Activated naive CD4-positive, alpha-beta T cell treated with anti-CD3 and anti-CD28 coated beads for 36 hours (primary cell): ENCODE data around the gene KIF16B. TPM values are rescaled to one million over a fixed set of nuclear protein-coding genes. Genes with fewer than 3 reads are reported as not detected.
A peak's percentile ranks its signal among the peaks of the same experiment; 100 is the strongest.

Experiments
- CTCF ChIA-PET: fragments of 350-600 bp; sonication (Branson Sonifier 250); formaldehyde crosslinking; loops from one replicate; lab custom pipeline; 2021; ENCODE audit warnings: antibody characterized with exemption; lab: Charles Lee
- DNase-seq: peaks from one replicate; pipeline ENCODE4 v3.0.0-alpha.2; 2020
- H3K27ac Mint-ChIP-seq: one replicate; pipeline ENCODE4 v1.8.0; 2021; ENCODE audit warnings: mild to moderate bottlenecking, mixed read lengths
- H3K27me3 Mint-ChIP-seq: one replicate; pipeline ENCODE4 v1.8.0; 2021; ENCODE audit warnings: low read depth, mixed read lengths
- H3K36me3 Mint-ChIP-seq: one replicate; pipeline ENCODE4 v1.8.0; 2021; ENCODE audit warnings: low read depth, mixed read lengths
- H3K4me1 Mint-ChIP-seq: one replicate; pipeline ENCODE4 v1.8.0; 2021; ENCODE audit warnings: low read depth, mixed read lengths
- H3K4me3 Mint-ChIP-seq: one replicate; pipeline ENCODE4 v1.8.0; 2021; ENCODE audit warnings: mild to moderate bottlenecking, moderate library complexity, mixed read lengths
- H3K9me3 Mint-ChIP-seq: one replicate; pipeline ENCODE4 v1.8.0; 2021; ENCODE audit warnings: mixed read lengths
- intact Hi-C: fragments of 100-400 bp; cut with micrococcal nuclease; formaldehyde crosslinking; loops from one replicate; pipeline ENCODE4 v1.15.1; 2023
- total RNA-seq, 2 experiments: library from RNA; stranded (reverse); gene quantifications; one replicate each; pipeline ENCODE4 v1.2.3, GENCODE V29; 2021

Gene KIF16B
- total RNA-seq, 2 experiments from 2014 or later, result 5.1 to 5.6 TPM

DNA sequence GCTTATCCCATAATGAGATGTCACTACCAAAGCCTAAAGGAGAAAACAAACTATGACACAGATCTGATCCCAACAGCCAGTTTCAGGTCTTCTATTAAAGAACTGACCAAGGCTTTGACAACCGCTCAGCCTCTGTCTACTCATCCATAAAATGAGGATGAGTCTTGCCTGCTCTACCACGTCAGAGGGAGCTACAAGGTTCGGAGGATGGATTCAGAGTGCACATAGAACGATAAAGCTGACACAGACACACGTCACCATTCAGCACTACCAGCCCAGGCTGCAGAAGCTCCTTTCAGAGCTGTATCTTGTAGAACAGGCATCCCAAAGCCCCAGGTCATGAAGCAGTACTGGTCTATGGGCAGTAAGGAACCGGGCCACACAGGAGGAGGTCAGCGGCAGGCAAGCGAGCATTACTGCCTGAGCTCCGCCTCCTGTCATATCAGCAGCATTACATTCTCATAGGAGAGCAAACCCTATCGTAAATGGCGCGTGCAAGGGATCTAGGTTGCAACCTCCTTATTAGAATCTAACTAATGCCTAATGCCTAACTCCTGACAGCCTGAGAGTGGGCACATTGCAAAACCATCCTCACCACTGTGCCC lies 25.1 kb downstream of the KIF16B start:
- H3K4me3 Mint-ChIP-seq, result no peak overlapping the region
- peaks cover 4% of the 10 kb centered on the region for H3K9me3 Mint-ChIP-seq
- peaks cover 9% of the 10 kb centered on the region for H3K36me3 Mint-ChIP-seq
- H3K4me1 Mint-ChIP-seq, result peaks cover 11% of the 10 kb centered on the region
- H3K27me3 Mint-ChIP-seq, result no peaks in the 10 kb centered on the region
- no peak for DNase-seq
- intact Hi-C loops, result no loop called here
- H3K27ac Mint-ChIP-seq, result no peak overlapping the region
- CTCF ChIA-PET, result no interaction called here

GRCh38 chr20:16544949-16545348 lies 28.3 kb downstream of the KIF16B start:
- intact Hi-C loops, result loop anchor here (2.0 kb wide), 1 partner anchor 28 kb away; the partner anchor contains the start of gene KIF16B
- Mint-ChIP-seq H3K4me3 (no peak overlapping the region), H3K4me1 (peaks cover 11% of the 10 kb centered on the region), H3K27ac (no peak overlapping the region), H3K27me3 (no peaks in the 10 kb centered on the region), H3K9me3 (no peaks in the 10 kb centered on the region), H3K36me3 (peaks cover 5% of the 10 kb centered on the region)
- DNase-seq, result peak; percentile 55
- CTCF ChIA-PET, result no interaction called here

DNA sequence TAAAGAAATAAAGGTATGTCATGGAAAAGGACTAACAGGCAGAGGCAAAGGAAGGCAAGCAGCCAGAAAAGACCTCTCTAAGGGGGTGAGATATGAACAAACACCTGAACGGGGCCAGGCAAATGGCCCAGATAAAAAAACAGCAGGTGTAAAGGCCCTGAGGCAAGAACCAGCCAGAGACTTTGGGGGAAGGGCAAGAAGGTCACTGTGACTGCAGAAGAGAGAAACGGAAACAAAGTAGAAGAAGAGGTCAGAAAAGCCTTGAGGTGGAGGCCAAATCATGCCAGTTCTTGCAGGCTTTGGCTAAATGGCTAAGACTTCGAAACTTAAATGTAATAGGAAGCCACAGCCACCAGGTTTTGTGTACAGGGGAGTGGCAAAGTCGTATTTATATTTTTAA lies 30.8 kb downstream of the KIF16B start:
- H3K4me1 Mint-ChIP-seq, result peaks cover 22% of the 10 kb centered on the region
- H3K27ac Mint-ChIP-seq, result no peak overlapping the region
- peaks cover 8% of the 10 kb centered on the region for H3K36me3 Mint-ChIP-seq
- no peaks in the 10 kb centered on the region for H3K27me3 Mint-ChIP-seq
- no peak for DNase-seq
- H3K9me3 Mint-ChIP-seq, result no peaks in the 10 kb centered on the region
- CTCF ChIA-PET, result no interaction called here
- intact Hi-C loops, result no loop called here
- H3K4me3 Mint-ChIP-seq, result no peak overlapping the region

- Mint-ChIP-seq H3K36me3 (peaks cover 10% of the 10 kb centered on the region), H3K27ac (no peak overlapping the region), H3K4me3 (no peak overlapping the region), H3K27me3 (no peaks in the 10 kb centered on the region), H3K4me1 (peaks cover 22% of the 10 kb centered on the region), H3K9me3 (no peaks in the 10 kb centered on the region)
- intact Hi-C loops, result no loop called here
- no peak for DNase-seq
- CTCF ChIA-PET, result no interaction called here
Observed at GRCh38 chr20:16541878-16542277, 31.4 kb downstream of the KIF16B start.

GRCh38 chr20:16541226-16541625 lies 32.0 kb downstream of the KIF16B start:
- Mint-ChIP-seq H3K27ac (no peak overlapping the region), H3K9me3 (no peaks in the 10 kb centered on the region), H3K4me3 (no peak overlapping the region), H3K36me3 (peaks cover 10% of the 10 kb centered on the region), H3K4me1 (peaks cover 22% of the 10 kb centered on the region), H3K27me3 (no peaks in the 10 kb centered on the region)
- DNase-seq, result no peak
- CTCF ChIA-PET, result no interaction called here
- intact Hi-C loops, result no loop called here

GRCh38 chr20:16539280-16540021 lies 33.8 kb downstream of the KIF16B start:
- Mint-ChIP-seq H3K27me3 (no peaks in the 10 kb centered on the region), H3K9me3 (no peaks in the 10 kb centered on the region), H3K27ac (no peak overlapping the region), H3K36me3 (peaks cover 8% of the 10 kb centered on the region), H3K4me1 (peaks cover 14% of the 10 kb centered on the region), H3K4me3 (no peak overlapping the region)
- CTCF ChIA-PET, result interaction anchor here (0.6 kb wide), 1 partner anchor 270 kb away, joined by 3 read pairs; no protein-coding TSS in a partner anchor
- no peak for DNase-seq
- intact Hi-C loops, result no loop called here

DNA sequence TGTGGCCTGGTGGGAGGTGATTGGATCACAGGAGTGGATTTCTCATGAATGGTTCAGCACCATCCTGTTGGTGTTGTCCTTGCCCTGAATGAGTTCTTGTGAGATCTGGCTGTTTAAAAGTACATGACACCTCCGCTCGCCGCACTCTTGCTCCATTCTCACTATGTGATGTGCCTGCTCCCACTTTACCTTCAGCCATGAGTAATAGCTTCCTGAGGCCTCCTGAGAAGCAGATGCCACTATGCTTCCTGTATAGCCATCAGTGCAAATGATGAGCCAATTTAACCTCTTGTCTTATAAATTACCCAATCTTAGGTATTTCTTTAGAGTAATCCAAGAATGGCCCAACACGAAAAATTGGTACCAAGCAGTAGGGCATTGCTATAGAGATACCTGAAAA lies 34.5 kb downstream of the KIF16B start:
- CTCF ChIA-PET, result no interaction called here
- peak; percentile 8 for DNase-seq
- H3K36me3 Mint-ChIP-seq, result peaks cover 8% of the 10 kb centered on the region
- H3K4me3 Mint-ChIP-seq, result no peak overlapping the region
- H3K27me3 Mint-ChIP-seq, result no peaks in the 10 kb centered on the region
- H3K9me3 Mint-ChIP-seq, result no peaks in the 10 kb centered on the region
- no peak overlapping the region for H3K27ac Mint-ChIP-seq
- intact Hi-C loops, result no loop called here
- H3K4me1 Mint-ChIP-seq, result peaks cover 14% of the 10 kb centered on the region

DNA sequence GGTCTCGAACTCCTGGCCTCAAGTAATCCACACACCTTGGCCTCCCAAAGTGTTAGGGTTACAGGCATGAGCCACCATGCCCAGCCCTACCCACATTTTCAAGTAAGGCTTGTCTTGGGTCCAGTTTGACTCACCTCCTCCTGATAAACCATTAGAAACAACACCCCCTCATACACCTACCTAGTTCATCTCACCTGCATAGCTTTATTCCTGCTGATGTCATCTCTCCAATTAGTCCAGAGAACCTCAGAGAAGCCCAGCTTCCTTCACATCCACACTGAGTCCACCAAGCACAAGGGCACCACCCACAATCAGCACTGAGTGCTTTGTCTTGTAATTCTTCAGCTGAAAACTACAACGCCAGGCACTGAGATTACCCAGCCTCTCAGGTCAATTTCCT lies 35.3 kb downstream of the KIF16B start:
- H3K4me1 Mint-ChIP-seq, result peaks cover 14% of the 10 kb centered on the region
- no peak overlapping the region for H3K4me3 Mint-ChIP-seq
- no peaks in the 10 kb centered on the region for H3K27me3 Mint-ChIP-seq
- H3K27ac Mint-ChIP-seq, result no peak overlapping the region
- H3K9me3 Mint-ChIP-seq, result no peaks in the 10 kb centered on the region
- DNase-seq, result no peak
- CTCF ChIA-PET, result no interaction called here
- H3K36me3 Mint-ChIP-seq, result peaks cover 8% of the 10 kb centered on the region
- intact Hi-C loops, result no loop called here

DNA sequence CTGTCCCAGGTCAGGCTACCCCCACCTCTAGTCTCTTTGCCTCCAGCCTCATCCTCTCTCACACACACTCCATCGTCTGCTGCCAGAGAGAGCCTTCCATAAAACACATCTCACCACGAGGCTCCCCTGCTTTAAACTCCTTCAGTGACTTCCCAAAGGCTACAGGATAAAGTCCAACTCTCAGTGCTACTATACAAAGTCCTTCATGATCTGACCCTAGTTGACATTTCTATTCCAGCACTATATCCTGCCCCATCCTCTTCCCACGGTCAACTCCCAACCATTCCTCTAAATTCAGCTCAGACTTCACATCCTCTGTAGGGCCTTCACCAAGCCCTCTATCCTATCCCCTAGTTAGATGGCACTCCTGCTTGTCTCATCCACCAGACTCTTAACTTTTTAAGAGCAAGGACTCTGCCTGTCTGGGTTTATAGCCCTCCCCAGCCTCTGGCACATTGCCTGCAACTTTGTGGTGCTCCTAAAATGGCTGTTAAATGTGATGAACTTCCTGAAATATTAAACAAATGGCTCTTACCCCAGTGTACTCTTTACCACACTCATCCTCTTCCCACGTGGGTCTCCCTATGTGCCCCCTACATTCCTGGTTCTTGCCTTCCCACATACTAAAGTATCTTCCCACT lies 36.1 kb downstream of the KIF16B start:
- intact Hi-C loops, result no loop called here
- no peaks in the 10 kb centered on the region for H3K9me3 Mint-ChIP-seq
- CTCF ChIA-PET, result no interaction called here
- no peak overlapping the region for H3K4me3 Mint-ChIP-seq
- H3K27ac Mint-ChIP-seq, result no peak overlapping the region
- peaks cover 8% of the 10 kb centered on the region for H3K36me3 Mint-ChIP-seq
- peaks cover 11% of the 10 kb centered on the region for H3K4me1 Mint-ChIP-seq
- no peaks in the 10 kb centered on the region for H3K27me3 Mint-ChIP-seq
- DNase-seq, result no peak

DNA sequence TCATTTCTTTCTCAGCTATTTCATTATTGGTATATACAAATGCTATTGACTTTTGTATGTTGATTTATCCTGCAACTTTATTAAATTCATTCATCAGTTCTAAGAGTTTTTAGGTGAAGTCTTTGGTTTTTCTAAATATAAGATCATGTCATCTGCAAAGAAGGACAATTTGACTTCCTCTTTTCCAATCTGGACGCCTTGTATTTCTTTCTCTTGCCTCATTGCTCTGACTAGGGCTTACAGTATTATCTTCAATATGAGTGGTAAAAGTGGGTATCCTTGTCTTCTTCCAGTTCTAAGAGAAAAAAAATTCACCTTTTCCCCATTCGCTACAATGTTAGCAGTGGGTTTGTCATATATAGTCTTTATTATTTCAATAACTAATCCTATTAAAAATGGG lies 38.0 kb downstream of the KIF16B start:
- intact Hi-C loops, result no loop called here
- Mint-ChIP-seq H3K4me1 (peaks cover 11% of the 10 kb centered on the region), H3K9me3 (no peaks in the 10 kb centered on the region), H3K36me3 (peaks cover 6% of the 10 kb centered on the region), H3K27ac (no peak overlapping the region), H3K4me3 (no peak overlapping the region), H3K27me3 (no peaks in the 10 kb centered on the region)
- no peak for DNase-seq
- CTCF ChIA-PET, result no interaction called here

DNA sequence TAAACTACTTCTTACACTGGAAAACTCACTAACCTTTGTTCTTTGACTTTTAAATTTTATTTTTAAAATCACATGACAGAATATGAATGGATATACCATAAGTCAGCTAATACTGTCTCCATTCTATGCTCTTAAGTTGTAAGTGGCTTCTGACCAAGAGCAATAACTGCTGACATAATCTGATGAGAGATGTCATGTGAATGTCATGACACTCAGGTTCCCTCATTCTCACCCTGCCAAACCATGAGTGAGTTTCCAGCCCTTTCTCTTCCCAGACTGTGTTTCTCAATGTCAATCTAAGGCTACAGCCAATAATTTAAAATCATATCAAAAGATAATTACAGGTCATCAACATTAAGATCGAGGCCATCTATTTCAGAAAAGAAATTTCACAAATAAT lies 39.7 kb downstream of the KIF16B start:
- H3K4me1 Mint-ChIP-seq, result peaks cover 2% of the 10 kb centered on the region
- H3K4me3 Mint-ChIP-seq, result no peak overlapping the region
- no peak for DNase-seq
- intact Hi-C loops, result no loop called here
- H3K9me3 Mint-ChIP-seq, result no peaks in the 10 kb centered on the region
- H3K36me3 Mint-ChIP-seq, result peaks cover 4% of the 10 kb centered on the region
- CTCF ChIA-PET, result no interaction called here
- no peak overlapping the region for H3K27ac Mint-ChIP-seq
- H3K27me3 Mint-ChIP-seq, result no peaks in the 10 kb centered on the region

GRCh38 chr20:16531485-16531884 lies 41.8 kb downstream of the KIF16B start:
- no peaks in the 10 kb centered on the region for H3K4me1 Mint-ChIP-seq

More at GRCh38 chr20:16531485-16531884, 41.8 kb downstream of the KIF16B start:
- H3K4me3 Mint-ChIP-seq, result no peak overlapping the region
- H3K27ac Mint-ChIP-seq, result no peak overlapping the region
- no peak for DNase-seq
- no peaks in the 10 kb centered on the region for H3K27me3 Mint-ChIP-seq
- intact Hi-C loops, result no loop called here
- CTCF ChIA-PET, result no interaction called here
- no peaks in the 10 kb centered on the region for H3K9me3 Mint-ChIP-seq
- H3K36me3 Mint-ChIP-seq, result peaks cover 6% of the 10 kb centered on the region
